ENCODE measurements around the gene SHFL.
A peak's percentile ranks its signal among the peaks of the same experiment; 100 is the strongest.

The SHFL gene

GRCh38 chr19:10136936-10137335, 50.8 kb downstream of the SHFL start:
- no peak for ATAC-seq
- TF ChIP-seq TOX (CRISPR knock-in tag; IDR thresholded peaks at IDR 0.05; ENCODE audit: borderline replicate concordance) = no peak
- TF ChIP-seq PPARA (CRISPR knock-in tag; IDR thresholded peaks at IDR 0.05; ENCODE audit: borderline replicate concordance) = no peak
- no peak for TF ChIP-seq PATZ1 (CRISPR knock-in tag; IDR thresholded peaks at IDR 0.05; ENCODE audit: borderline replicate concordance)
- TF ChIP-seq, protein P1, sequence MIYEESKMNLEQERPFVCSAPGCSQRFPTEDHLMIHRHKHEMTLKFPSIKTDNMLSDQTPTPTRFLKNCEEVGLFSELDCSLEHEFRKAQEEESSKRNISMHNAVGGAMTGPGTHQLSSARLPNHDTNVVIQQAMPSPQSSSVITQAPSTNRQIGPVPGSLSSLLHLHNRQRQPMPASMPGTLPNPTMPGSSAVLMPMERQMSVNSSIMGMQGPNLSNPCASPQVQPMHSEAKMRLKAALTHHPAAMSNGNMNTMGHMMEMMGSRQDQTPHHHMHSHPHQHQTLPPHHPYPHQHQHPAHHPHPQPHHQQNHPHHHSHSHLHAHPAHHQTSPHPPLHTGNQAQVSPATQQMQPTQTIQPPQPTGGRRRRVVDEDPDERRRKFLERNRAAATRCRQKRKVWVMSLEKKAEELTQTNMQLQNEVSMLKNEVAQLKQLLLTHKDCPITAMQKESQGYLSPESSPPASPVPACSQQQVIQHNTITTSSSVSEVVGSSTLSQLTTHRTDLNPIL (CRISPR knock-in tag; IDR thresholded peaks at IDR 0.05; ENCODE audit: low read depth) = no peak
- no peak for TF ChIP-seq ZNF70 (CRISPR knock-in tag; IDR thresholded peaks at IDR 0.05)
- no peak for TF ChIP-seq SNAI2 (CRISPR knock-in tag; IDR thresholded peaks at IDR 0.05)
- no peak for TF ChIP-seq TCF4 (CRISPR knock-in tag; IDR thresholded peaks at IDR 0.05; ENCODE audit: borderline replicate concordance)
- TF ChIP-seq ISL1 (CRISPR knock-in tag; IDR thresholded peaks at IDR 0.05) = no peak
- TF ChIP-seq, protein P2, sequence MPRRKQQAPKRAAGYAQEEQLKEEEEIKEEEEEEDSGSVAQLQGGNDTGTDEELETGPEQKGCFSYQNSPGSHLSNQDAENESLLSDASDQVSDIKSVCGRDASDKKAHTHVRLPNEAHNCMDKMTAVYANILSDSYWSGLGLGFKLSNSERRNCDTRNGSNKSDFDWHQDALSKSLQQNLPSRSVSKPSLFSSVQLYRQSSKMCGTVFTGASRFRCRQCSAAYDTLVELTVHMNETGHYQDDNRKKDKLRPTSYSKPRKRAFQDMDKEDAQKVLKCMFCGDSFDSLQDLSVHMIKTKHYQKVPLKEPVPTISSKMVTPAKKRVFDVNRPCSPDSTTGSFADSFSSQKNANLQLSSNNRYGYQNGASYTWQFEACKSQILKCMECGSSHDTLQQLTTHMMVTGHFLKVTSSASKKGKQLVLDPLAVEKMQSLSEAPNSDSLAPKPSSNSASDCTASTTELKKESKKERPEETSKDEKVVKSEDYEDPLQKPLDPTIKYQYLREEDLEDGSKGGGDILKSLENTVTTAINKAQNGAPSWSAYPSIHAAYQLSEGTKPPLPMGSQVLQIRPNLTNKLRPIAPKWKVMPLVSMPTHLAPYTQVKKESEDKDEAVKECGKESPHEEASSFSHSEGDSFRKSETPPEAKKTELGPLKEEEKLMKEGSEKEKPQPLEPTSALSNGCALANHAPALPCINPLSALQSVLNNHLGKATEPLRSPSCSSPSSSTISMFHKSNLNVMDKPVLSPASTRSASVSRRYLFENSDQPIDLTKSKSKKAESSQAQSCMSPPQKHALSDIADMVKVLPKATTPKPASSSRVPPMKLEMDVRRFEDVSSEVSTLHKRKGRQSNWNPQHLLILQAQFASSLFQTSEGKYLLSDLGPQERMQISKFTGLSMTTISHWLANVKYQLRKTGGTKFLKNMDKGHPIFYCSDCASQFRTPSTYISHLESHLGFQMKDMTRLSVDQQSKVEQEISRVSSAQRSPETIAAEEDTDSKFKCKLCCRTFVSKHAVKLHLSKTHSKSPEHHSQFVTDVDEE (CRISPR knock-in tag; IDR thresholded peaks at IDR 0.05) = no peak
- TF ChIP-seq RARB (CRISPR knock-in tag; IDR thresholded peaks at IDR 0.05) = no peak
- TF ChIP-seq ZNF8 (CRISPR knock-in tag; IDR thresholded peaks at IDR 0.05) = no peak
- TF ChIP-seq OSR1 (CRISPR knock-in tag; IDR thresholded peaks at IDR 0.05) = no peak
- no peak for TF ChIP-seq GLIS3 (CRISPR knock-in tag; IDR thresholded peaks at IDR 0.05)
- TF ChIP-seq ESRRG (CRISPR knock-in tag; IDR thresholded peaks at IDR 0.05) = no peak
- no peak for TF ChIP-seq ZFP3 (CRISPR knock-in tag; IDR thresholded peaks at IDR 0.05)
- no peak for TF ChIP-seq BACH2 (CRISPR knock-in tag; IDR thresholded peaks at IDR 0.05; ENCODE audit: borderline replicate concordance)
- TF ChIP-seq, protein P3, sequence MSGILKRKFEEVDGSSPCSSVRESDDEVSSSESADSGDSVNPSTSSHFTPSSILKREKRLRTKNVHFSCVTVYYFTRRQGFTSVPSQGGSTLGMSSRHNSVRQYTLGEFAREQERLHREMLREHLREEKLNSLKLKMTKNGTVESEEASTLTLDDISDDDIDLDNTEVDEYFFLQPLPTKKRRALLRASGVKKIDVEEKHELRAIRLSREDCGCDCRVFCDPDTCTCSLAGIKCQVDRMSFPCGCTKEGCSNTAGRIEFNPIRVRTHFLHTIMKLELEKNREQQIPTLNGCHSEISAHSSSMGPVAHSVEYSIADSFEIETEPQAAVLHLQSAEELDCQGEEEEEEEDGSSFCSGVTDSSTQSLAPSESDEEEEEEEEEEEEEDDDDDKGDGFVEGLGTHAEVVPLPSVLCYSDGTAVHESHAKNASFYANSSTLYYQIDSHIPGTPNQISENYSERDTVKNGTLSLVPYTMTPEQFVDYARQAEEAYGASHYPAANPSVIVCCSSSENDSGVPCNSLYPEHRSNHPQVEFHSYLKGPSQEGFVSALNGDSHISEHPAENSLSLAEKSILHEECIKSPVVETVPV (CRISPR knock-in tag; IDR thresholded peaks at IDR 0.05) = no peak

DNA sequence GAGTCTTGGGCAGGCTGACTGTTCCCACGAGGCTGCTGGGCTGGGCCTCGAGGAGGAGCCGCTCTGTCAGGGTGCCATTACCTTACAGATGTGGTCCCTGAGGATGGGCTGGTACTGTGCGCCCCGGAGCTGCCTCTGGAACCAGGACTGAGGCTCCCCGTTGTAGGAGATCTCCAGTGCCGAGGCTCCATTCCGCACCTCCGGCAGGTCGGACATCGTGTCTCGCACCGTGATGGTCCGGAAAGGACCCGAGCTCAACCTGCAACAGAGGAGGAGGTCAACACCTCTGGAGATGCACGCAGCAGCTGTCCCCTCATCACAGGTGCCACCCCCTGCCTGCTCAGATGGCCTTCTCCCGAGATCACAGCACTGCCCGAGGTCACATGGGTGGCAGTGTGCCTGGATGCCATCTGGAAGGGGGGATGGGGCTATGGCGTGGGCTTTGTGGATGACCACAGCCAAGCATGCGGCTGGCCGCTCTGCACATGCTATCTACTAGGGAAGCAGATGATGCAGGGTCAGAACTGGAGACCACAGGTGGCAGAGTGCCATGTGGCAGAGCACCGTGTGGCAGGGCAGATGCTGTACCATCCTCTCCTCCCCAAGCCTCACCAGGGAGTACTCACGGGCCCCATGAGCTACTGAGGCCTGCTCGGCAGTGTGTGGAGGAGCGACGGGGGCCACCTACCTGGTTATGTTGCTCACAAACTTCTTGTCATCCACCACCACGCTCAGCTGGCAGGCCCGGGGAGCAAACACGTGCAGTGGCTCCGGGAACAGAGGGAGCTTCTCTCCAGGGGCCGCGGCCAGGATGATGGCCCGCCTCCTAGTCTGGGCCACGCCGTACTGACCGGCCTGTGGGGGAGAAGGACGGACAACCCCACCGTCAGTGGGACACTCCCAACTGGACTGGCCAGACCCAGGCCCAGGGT, 51.9 kb downstream of the SHFL start:
- TF ChIP-seq OSR1 (CRISPR knock-in tag; IDR thresholded peaks at IDR 0.05) (no peak), ZFP30 (CRISPR knock-in tag; IDR thresholded peaks at IDR 0.05) (no peak), ZNF565 (CRISPR knock-in tag; conservative IDR thresholded peaks at IDR 0.05; ENCODE audit: low read depth) (no peak), ESRRG (CRISPR knock-in tag; IDR thresholded peaks at IDR 0.05) (no peak), ZC3H10 (CRISPR knock-in tag; IDR thresholded peaks at IDR 0.05) (no peak)
- TF ChIP-seq, protein P2 (CRISPR knock-in tag; IDR thresholded peaks at IDR 0.05) = peak; percentile 41; the same call in 1 of the 2 replicates
- ATAC-seq = peak; percentile 19; the same call in 2 of the 3 replicates
